Heart left ventricle (tissue), 13 donors: Measurements from ENCODE around the gene DDT.

Experiments used
- CTCF ChIP-seq, 12 donors: fragments of 200-600 bp; sonication (generic) in 4 of 12; IDR thresholded peaks; one replicate each; pipeline versions ENCODE4 v1.5.0 to v1.8.0; 2018 to 2022; ENCODE audit warnings: antibody characterized with exemption in 12 of 12, mild to moderate bottlenecking in 5 of 12
- POLR2A ChIP-seq, 2 donors: fragments of 450-650 bp; IDR thresholded peaks; one replicate each; pipeline ENCODE4 v1.6.1; 2017; ENCODE audit warnings: antibody characterized with exemption in 2 of 2, mild to moderate bottlenecking in 2 of 2, moderate library complexity in 2 of 2
- donor health status: ischemic (EF 13 %, LVEDD 7.1; RV severe dilation, severe dysfunction).
- donor health status: DM: no; HTN: yes; CAD: no.
- donor health status: DM: no; HTN: no; CAD: no.
- donor health status: ischemic (EF 25% LVEDD 6.9; RV normal size, moderate dysfunction).
- donor health status: ischemic (EF 25% LVEDD 5.7; RV mildly dilated, moderate dysfunction).
- donor health status: ischemic (EF 35%, LVEDD 5.7; RV mildly dilated, moderate dysfunction).
- donor health status: nonischemic (EF 11% LVEDD 7.7; RV severe dilation, severe dysfunction).
- donor health status: DM: yes; HTN: yes; CAD: no.
- donor health status: PGD.
- donor health status: ischemic (EF 29% LVEDD 5.4; RV normal size, mild dysfunction).
- donor health status: nonischemic (EF 23%, LVEDD 6.1; RV moderate dilation, normal function).

GRCh38 chr22:24010018-24010391, 35.8 kb upstream of the DDT start:
- TF ChIP-seq CTCF (IDR thresholded peaks at IDR 0.05) (no peak), POLR2A (IDR thresholded peaks at IDR 0.05) (no peak)
